Caco-2 (cell line): ENCODE measurements around the gene UBE2L6. TPM values are rescaled to one million over a fixed set of nuclear protein-coding genes. Genes with fewer than 3 reads are reported as not detected.

Experiments
- BruUV-seq: library from RNA; stranded (reverse); fragments of 400-500 nt; replicated peaks from 2 replicates; lab custom pipeline; 2021; lab: Mats Ljungman, UMichigan
- CTCF ChIA-PET: fragments of 300-600 bp; sonication (Branson Sonifier 250); formaldehyde crosslinking; loops from one replicate; lab custom pipeline; 2022; ENCODE audit warnings: antibody characterized with exemption; lab: Charles Lee
- POLR2A ChIA-PET: fragments of 300-600 bp; sonication (Branson Sonifier 250); formaldehyde crosslinking; loops from one replicate; lab custom pipeline; 2022; ENCODE audit warnings: antibody characterized with exemption; lab: Charles Lee
- DNase-seq, 2 experiments: peaks; one replicate each; pipeline versions ENCODE4 v3.0.0 to v3.0.0-alpha.2; 2020 to 2022
- H3K27me3 ChIP-seq: replicated peaks from 2 replicates; pipeline ENCODE4 v1.6.0; 2011; ENCODE audit warnings: low read length; ENCODE audit not compliant: control insufficient read depth, insufficient read depth
- H3K36me3 ChIP-seq: 2 replicates; pipeline ENCODE4 v1.5.1; 2011; ENCODE audit warnings: low read length; ENCODE audit not compliant: control insufficient read depth, insufficient read depth
- H3K4me1 ChIP-seq: fragments of 250-450 bp; sonication (Bioruptor Pico); 2 replicates; pipeline ENCODE4 v1.5.1; 2020; ENCODE audit warnings: mild to moderate bottlenecking
- H3K4me3 ChIP-seq: 2 replicates; pipeline ENCODE4 v1.5.1; 2011; ENCODE audit warnings: low read depth, mild to moderate bottlenecking, control low read depth, low read length
- H3K9me3 ChIP-seq: fragments of 250-450 bp; sonication (Bioruptor Pico); 2 replicates; pipeline ENCODE4 v1.5.1; 2020; ENCODE audit warnings: mild to moderate bottlenecking, moderate library complexity
- H3K27ac Mint-ChIP-seq: one replicate; pipeline ENCODE4 v1.8.0; 2022; ENCODE audit warnings: mixed read lengths; ENCODE audit not compliant: unreplicated experiment
- H3K27me3 Mint-ChIP-seq: one replicate; pipeline ENCODE4 v1.8.0; 2022; ENCODE audit warnings: mixed read lengths; ENCODE audit not compliant: insufficient read depth, unreplicated experiment
- H3K36me3 Mint-ChIP-seq: one replicate; pipeline ENCODE4 v1.8.0; 2022; ENCODE audit warnings: mild to moderate bottlenecking, mixed read lengths; ENCODE audit not compliant: insufficient read depth, unreplicated experiment
- H3K4me1 Mint-ChIP-seq: one replicate; pipeline ENCODE4 v1.8.0; 2022; ENCODE audit warnings: low read depth, mixed read lengths; ENCODE audit not compliant: unreplicated experiment
- H3K4me3 Mint-ChIP-seq: one replicate; pipeline ENCODE4 v1.8.0; 2022; ENCODE audit warnings: mild to moderate bottlenecking, moderate library complexity, mixed read lengths; ENCODE audit not compliant: unreplicated experiment
- H3K9me3 Mint-ChIP-seq: one replicate; pipeline ENCODE4 v1.8.0; 2022; ENCODE audit warnings: mixed read lengths; ENCODE audit not compliant: unreplicated experiment
- CTCF ChIP-seq, 2 experiments: fragments of 200-600 bp in 1 of 2; IDR thresholded peaks; 1 replicate in 1 of 2; 2 replicates in 1 of 2; pipeline versions ENCODE4 v1.5.1 to v1.8.0; 2011 to 2022; ENCODE audit warnings: antibody characterized with exemption in 1 of 2, control low read depth in 1 of 2, inconsistent platforms in 1 of 2, low read depth in 1 of 2, low read length in 1 of 2, mild to moderate bottlenecking in 1 of 2, moderate library complexity in 1 of 2; ENCODE audit not compliant: insufficient read depth in 1 of 2, severe bottlenecking in 1 of 2, unreplicated experiment in 1 of 2
- intact Hi-C: fragments of 100-400 bp; cut with micrococcal nuclease; formaldehyde crosslinking; loops from one replicate; pipeline ENCODE4 v1.10.0; 2022; ENCODE audit not compliant: unreplicated experiment
- total RNA-seq: library from RNA; stranded (reverse); gene quantifications from 2 replicates; pipeline ENCODE4 v1.2.3, GENCODE V29; 2022

Gene UBE2L6
- total RNA-seq, 1 experiment from 2014 or later = 20.2 TPM

DNA sequence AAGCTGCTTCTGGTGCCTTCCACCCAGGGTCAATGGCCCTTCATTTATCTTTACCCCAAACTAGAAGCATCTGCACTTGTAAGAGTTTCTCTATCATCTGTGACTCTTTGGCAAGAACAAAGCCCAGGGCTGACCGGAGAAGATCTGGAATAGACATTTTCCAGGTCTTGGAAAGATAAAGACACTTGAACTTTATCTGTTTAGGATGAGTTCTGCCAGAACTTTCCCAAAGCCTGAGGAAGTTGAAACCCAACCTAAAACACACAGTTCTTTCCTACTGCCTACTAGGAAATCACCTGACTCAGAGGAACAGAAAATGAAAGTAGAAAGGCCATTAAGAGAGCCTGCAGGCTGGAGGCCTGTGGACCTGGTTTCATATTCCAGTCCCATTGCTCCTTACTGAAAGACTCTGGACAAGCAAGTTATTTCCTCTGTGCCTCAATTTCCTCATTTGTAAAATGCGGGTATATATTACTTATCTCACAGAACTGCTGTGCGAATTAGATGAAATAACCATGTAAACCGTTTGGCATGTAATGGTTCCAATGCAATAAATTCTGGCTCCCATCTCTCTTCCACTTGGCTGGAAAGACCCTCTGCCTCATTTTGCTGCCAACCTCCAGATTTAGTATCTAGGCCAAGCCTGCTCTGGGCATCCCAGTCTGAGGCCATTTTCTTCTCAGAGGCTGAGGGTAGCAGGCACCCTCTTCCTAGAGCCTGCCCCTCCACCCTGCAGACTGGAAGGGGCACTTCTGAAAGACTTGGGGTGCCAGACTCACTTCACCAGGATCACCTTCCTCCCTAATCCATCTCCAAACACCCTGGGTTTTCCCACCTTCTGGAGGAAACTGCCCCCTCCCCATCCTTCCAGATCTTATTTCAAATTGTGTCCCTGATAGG lies 1.2 kb downstream of the UBE2L6 start:
- CTCF ChIA-PET = interaction anchor here (1.4 to 2.2 kb wide), 3 partner anchors 14 to 89 kb away, joined by 3 to 9 read pairs (median 9); no protein-coding TSS in a partner anchor
- BruUV-seq = no TSS peak

GRCh38 chr11:57562596-57562995 lies 4.9 kb downstream of the UBE2L6 start:
- Histone ChIP-seq H3K36me3 (no peaks in the 10 kb centered on the region), H3K9me3 (no peaks in the 10 kb centered on the region), H3K4me3 (no peak overlapping the region), H3K4me1 (peaks cover 6% of the 10 kb centered on the region; the same call in 1 of the 2 replicates), H3K27me3 (no peaks in the 10 kb centered on the region)
- Mint-ChIP-seq H3K27ac (peak overlapping the region; percentile 19), H3K36me3 (no peaks in the 10 kb centered on the region), H3K4me3 (no peak overlapping the region), H3K9me3 (no peaks in the 10 kb centered on the region), H3K27me3 (no peaks in the 10 kb centered on the region), H3K4me1 (peaks cover 7% of the 10 kb centered on the region)
- POLR2A ChIA-PET = no interaction called here
- BruUV-seq = no TSS peak
- CTCF ChIA-PET = interaction anchor here (1.3 to 1.4 kb wide), 2 partner anchors 69 to 78 kb away, joined by 3 read pairs; no protein-coding TSS in a partner anchor
- TF ChIP-seq CTCF (IDR thresholded peaks at IDR 0.05; ENCODE audit: insufficient read depth in 1 of 2, low read depth in 1 of 2, low read length in 1 of 2, severe bottlenecking in 1 of 2, unreplicated experiment in 1 of 2) = peak; percentile 26 to 30
- intact Hi-C loops = loop anchor here (1.0 to 5.0 kb wide), 5 partner anchors 32 to 217 kb away; partner anchors contain the start of gene TIMM10
- DNase-seq = peak in 1 of 2 experiments; percentile 53

More for the DNA sequence above, 1.2 kb downstream of the UBE2L6 start:
- H3K27me3 Mint-ChIP-seq = no peaks in the 10 kb centered on the region
- Histone ChIP-seq H3K4me3 (no peak overlapping the region), H3K9me3 (no peaks in the 10 kb centered on the region), H3K36me3 (no peaks in the 10 kb centered on the region), H3K27me3 (no peaks in the 10 kb centered on the region), H3K4me1 (peaks cover 10% of the 10 kb centered on the region; the same call in 1 of the 2 replicates)
- H3K9me3 Mint-ChIP-seq = no peaks in the 10 kb centered on the region
- no peak overlapping the region for H3K27ac Mint-ChIP-seq
- no peak for DNase-seq
- no peak for TF ChIP-seq CTCF (IDR thresholded peaks at IDR 0.05; ENCODE audit: insufficient read depth in 1 of 2, low read depth in 1 of 2, low read length in 1 of 2, severe bottlenecking in 1 of 2, unreplicated experiment in 1 of 2)
- POLR2A ChIA-PET = no interaction called here
- H3K36me3 Mint-ChIP-seq = peaks cover 7% of the 10 kb centered on the region
- intact Hi-C loops = no loop called here
- H3K4me1 Mint-ChIP-seq = peaks cover 18% of the 10 kb centered on the region
- H3K4me3 Mint-ChIP-seq = peak overlapping the region; percentile 96

GRCh38 chr11:57560146-57560545 lies 7.3 kb downstream of the UBE2L6 start:
- BruUV-seq = no TSS peak
- Mint-ChIP-seq H3K4me3 (no peak overlapping the region), H3K9me3 (no peaks in the 10 kb centered on the region), H3K27ac (no peak overlapping the region), H3K4me1 (peaks cover 7% of the 10 kb centered on the region), H3K27me3 (no peaks in the 10 kb centered on the region), H3K36me3 (no peaks in the 10 kb centered on the region)
- no peak for TF ChIP-seq CTCF (IDR thresholded peaks at IDR 0.05; ENCODE audit: insufficient read depth in 1 of 2, low read depth in 1 of 2, low read length in 1 of 2, severe bottlenecking in 1 of 2, unreplicated experiment in 1 of 2)
- Histone ChIP-seq H3K36me3 (no peaks in the 10 kb centered on the region), H3K4me3 (no peak overlapping the region), H3K9me3 (no peaks in the 10 kb centered on the region), H3K4me1 (no peaks in the 10 kb centered on the region), H3K27me3 (no peaks in the 10 kb centered on the region)
- ChIA-PET POLR2A (interaction anchor here (0.6 kb wide), 1 partner anchor 67 kb away, joined by 4 read pairs; no protein-coding TSS in a partner anchor), CTCF (no interaction called here)
- intact Hi-C loops = loop anchor here (5.0 kb wide), 1 partner anchor 83 kb away; no protein-coding TSS in a partner anchor
- DNase-seq = no peak
